GM12874 (cell line): ENCODE data around the gene MBD3L5.
"Not testable (repeated sequence)": the region's sequence is repeated elsewhere in the genome, so short reads cannot be mapped to it uniquely, and the experiment has no call there.

Experiments used
- TF ChIP-seq, protein P1 (sequence below): IDR thresholded peaks from 2 replicates; pipeline ENCODE4 v1.5.1; 2011; ENCODE audit warnings: low read depth, mild to moderate bottlenecking, control low read depth, low read length, moderate library complexity; ENCODE audit not compliant: insufficient read depth

Gene MBD3L5

GRCh38 chr19:7018828-7019227, 11.6 kb upstream of the MBD3L5 start:
- TF ChIP-seq, protein P1, sequence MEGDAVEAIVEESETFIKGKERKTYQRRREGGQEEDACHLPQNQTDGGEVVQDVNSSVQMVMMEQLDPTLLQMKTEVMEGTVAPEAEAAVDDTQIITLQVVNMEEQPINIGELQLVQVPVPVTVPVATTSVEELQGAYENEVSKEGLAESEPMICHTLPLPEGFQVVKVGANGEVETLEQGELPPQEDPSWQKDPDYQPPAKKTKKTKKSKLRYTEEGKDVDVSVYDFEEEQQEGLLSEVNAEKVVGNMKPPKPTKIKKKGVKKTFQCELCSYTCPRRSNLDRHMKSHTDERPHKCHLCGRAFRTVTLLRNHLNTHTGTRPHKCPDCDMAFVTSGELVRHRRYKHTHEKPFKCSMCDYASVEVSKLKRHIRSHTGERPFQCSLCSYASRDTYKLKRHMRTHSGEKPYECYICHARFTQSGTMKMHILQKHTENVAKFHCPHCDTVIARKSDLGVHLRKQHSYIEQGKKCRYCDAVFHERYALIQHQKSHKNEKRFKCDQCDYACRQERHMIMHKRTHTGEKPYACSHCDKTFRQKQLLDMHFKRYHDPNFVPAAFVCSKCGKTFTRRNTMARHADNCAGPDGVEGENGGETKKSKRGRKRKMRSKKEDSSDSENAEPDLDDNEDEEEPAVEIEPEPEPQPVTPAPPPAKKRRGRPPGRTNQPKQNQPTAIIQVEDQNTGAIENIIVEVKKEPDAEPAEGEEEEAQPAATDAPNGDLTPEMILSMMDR = no peak

GRCh38 chr19:7021331-7021730, 9.0 kb upstream of the MBD3L5 start, which contains the start of gene MBD3L2B:
Gene MBD3L2B (minus strand): TSS chr19:7021431. CDS start chr19:7021397, 34 bp downstream.
- TF ChIP-seq, protein P1 = not testable (repeated sequence)

GRCh38 chr19:7040079-7040478, 9.7 kb downstream of the MBD3L5 start, which contains the start of gene MBD3L4:
Gene MBD3L4 (minus strand): TSS chr19:7040179. CDS start chr19:7040144, 35 bp downstream.
- TF ChIP-seq, protein P1 = not testable (repeated sequence)

DNA sequence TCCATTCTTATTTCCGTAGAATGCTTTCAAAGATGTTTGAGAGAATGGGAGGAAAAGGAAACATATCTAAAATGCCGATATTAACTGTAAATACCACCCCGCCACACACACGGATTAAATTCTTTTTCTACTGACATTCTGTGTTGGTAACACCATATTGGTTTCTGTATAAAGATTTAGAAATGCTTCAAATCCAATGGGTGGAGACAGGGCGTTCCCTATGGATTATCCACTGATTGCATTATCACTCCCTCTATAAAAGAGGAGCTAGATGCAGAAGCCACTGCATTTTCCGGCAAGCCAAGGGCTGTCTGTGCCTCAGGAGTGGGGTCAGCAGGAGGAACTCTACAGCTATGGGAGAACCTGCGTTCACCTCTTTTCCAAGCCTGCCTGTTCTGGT, 18.6 kb downstream of the MBD3L5 start, which contains the start of gene MBD3L2:
TSS of gene MBD3L2 (plus strand) at position 301 of the 400 bp plus-strand sequence. CDS start at position 354, 53 bp downstream.
- TF ChIP-seq, protein P1 = not testable (repeated sequence)

DNA sequence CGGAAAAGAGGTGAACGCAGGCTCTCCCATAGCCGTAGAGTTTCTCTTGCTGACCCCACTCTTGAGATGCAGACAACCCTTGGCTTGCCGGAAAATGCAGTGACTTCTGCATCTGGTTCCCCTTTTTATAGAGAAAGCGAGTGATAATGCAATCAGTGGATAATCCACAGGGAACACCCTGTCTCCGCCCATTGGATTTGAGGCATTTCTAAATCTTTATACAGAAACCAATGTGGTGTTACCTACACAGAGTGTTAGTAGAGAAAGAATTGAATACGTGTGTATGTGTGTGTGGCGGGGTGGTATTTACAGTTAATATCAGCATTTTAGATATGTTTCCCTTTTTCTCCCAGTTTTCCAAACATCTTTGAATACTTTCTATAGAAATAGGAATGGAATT, 28.2 kb downstream of the MBD3L5 start, which contains the start of gene MBD3L3:
TSS of gene MBD3L3 (minus strand) at position 101 of the 400 bp plus-strand sequence. CDS start at position 30, 71 bp downstream.
- TF ChIP-seq, protein P1 = not testable (repeated sequence)

DNA sequence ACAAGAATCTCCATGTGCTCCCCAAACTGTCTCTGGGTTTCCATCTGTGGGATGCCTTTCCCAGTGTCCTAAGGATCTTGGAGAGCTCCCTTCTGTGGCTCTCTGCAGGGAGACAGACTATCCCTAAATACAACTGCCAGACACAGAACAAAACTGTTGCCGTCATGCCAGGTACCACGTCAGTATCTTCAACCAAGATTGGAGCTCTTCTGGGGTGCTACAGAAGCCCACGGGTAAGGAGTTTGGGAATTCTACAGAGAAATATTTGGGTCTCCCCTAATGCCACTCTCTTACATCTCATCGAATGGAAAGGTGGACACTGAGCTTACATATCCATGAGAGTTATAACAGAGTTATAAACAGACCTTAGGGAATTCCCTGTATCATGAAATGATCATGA, 33.0 kb downstream of the MBD3L5 start:
- TF ChIP-seq, protein P1 = no peak

DNA sequence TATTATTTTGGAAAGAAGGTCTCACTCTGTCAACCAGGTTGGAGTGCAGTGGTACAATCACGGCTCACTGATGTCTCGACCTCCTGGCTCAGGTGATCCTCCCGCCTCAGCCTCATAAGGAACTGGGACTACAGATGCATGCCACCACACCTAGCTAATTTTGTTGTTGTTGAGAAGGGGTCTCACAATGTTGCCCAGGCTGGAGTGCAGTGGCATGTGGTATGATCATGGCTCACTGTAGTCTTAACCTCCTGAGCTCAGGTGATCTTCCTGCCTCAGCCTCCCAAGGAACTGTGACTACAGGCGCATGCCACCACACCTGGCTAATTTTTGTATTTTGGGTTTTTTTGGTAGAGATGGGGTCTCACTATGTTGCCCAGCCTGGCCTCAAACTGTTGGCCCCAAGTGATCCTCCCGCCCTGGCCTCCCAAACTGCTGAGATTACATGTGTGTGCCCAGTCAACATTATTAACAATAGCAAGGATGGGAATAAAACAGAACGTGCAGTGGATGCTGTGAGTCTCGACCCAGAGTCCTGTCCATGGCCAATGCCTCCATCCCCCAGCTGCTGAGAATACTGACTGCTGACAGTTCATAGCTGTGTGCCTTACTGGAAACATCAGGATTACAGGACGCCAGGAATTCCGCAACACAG, 33.5 kb downstream of the MBD3L5 start:
- TF ChIP-seq, protein P1 = no peak
